ENCODE results near the gene PPFIBP1. TPM values are rescaled to one million over a fixed set of nuclear protein-coding genes. Genes with fewer than 3 reads are reported as not detected.

The PPFIBP1 gene
- total and polyA plus RNA-seq, 2 of the 8 experiments (the other 6 are each of a cell fraction or from before 2014, with no cell fraction given): 7.7 to 31.3 TPM

DNA sequence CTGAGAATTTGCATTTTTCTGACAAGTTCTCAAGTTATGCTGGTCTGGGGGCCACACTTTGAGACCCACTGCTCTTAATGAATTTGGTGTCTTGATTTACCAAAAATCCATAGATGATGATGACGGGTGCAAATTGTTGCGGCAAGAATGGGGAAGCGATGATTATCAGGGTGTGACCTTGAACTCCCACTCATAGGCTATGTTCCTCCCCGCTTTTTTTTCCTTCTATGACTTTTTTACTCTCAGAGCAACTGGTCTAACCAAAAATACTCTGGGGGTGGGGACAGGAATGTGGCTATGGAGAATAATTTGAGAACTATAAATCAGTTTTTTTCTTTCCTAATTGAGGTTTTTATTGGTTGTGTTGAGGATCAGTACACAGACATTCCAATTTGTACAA lies 83.6 kb downstream of the PPFIBP1 start (continued):
- TF ChIP-seq CHD7 (IDR thresholded peaks at IDR 0.05; ENCODE audit: insufficient replicate concordance, low read length) (no peak), EZH2 (IDR thresholded peaks at IDR 0.05; ENCODE audit: low read depth, low read length, severe bottlenecking) (no peak), RBBP5 (IDR thresholded peaks at IDR 0.05; ENCODE audit: borderline replicate concordance, low read depth, low read length) (no peak), SIX5 (IDR thresholded peaks at IDR 0.05; ENCODE audit: low read depth, low read length) (no peak), BACH1 (IDR thresholded peaks at IDR 0.05; ENCODE audit: low read length) (no peak), BCL11A (IDR thresholded peaks at IDR 0.05; ENCODE audit: low read depth in 2 of 2, low read length in 2 of 2) (no peak), PHF8 (conservative IDR thresholded peaks at IDR 0.05; ENCODE audit: low read depth, low read length) (no peak), SP1 (IDR thresholded peaks at IDR 0.05; ENCODE audit: low read depth, low read length) (no peak), YY1 (IDR thresholded peaks at IDR 0.05; ENCODE audit: low read depth, low read length) (no peak), CBX5 (IDR thresholded peaks at IDR 0.05; ENCODE audit: low read depth, low read length) (no peak), SP2 (IDR thresholded peaks at IDR 0.05; ENCODE audit: low read length) (no peak)

Data from H1 (cell line).